A549 (cell line): ENCODE results near the gene MTFP1. TPM values are rescaled to one million over a fixed set of nuclear protein-coding genes. Genes with fewer than 3 reads are reported as not detected.
"Not testable (repeated sequence)": the region's sequence is repeated elsewhere in the genome, so short reads cannot be mapped to it uniquely, and the experiment has no call there.

ENCODE experiments used
- ATAC-seq, 2 experiments: fragments of 200-7000 bp in 1 of 2; fragments of >200 bp in 1 of 2; cut with Nextera tagmentation in 1 of 2; cut with Tn5 transposase in 1 of 2; 3 replicates each; pipeline versions ENCODE4 v1.8.0 to v1.9.1; 2018 to 2020; ENCODE audit warnings: mild to moderate bottlenecking in 1 of 2, moderate library complexity in 1 of 2
- CTCF ChIA-PET: fragments of 300-600 bp; sonication (Branson Sonifier 250); formaldehyde crosslinking; extraction: SDS; loops from one replicate; lab custom pipeline; 2021; ENCODE audit warnings: antibody characterized with exemption, inconsistent platforms; lab: Yijun Ruan, JAX
- POLR2A ChIA-PET: fragments of 350-600 bp; formaldehyde crosslinking; extraction: SDS; loops from one replicate; lab custom pipeline; 2021; ENCODE audit warnings: antibody characterized with exemption, inconsistent platforms; lab: Yijun Ruan, JAX
- DNase-seq, 2 experiments: peaks; one replicate each; pipeline versions ENCODE4 v3.0.0 to v3.0.0-alpha.2; 2011 to 2016; ENCODE audit warnings: low read depth in 1 of 2, low spot score in 1 of 2
- FAIRE-seq: peaks from 2 replicates; lab custom pipeline; 2011; peaks lifted over from hg19 to GRCh38; lab: Jason Lieb, UNC
- H3K27ac ChIP-seq, 2 experiments: fragments of >200 bp; sonication (Bioruptor Twin); formaldehyde crosslinking; 3 replicates each; pipeline ENCODE4 v1.5.1; 2016 to 2017
- H3K4me1 ChIP-seq: fragments of >200 bp; sonication (Bioruptor Twin); formaldehyde crosslinking; 3 replicates; pipeline ENCODE4 v1.6.1; 2016
- H3K4me2 ChIP-seq: fragments of >200 bp; sonication (Bioruptor Twin); formaldehyde crosslinking; 3 replicates; pipeline ENCODE4 v1.6.1; 2016
- H3K4me3 ChIP-seq: fragments of >200 bp; sonication (Bioruptor Twin); formaldehyde crosslinking; 3 replicates; pipeline ENCODE4 v1.5.1; 2016
- H3K9me3 ChIP-seq: fragments of >200 bp; sonication (Bioruptor Twin); formaldehyde crosslinking; 3 replicates; pipeline ENCODE4 v1.6.1; 2016
- EHF ChIP-seq: fragments of 250-450 bp; sonication (Bioruptor Pico); IDR thresholded peaks from 2 replicates; pipeline ENCODE4 v1.5.0; 2020; ENCODE audit warnings: mild to moderate bottlenecking
- ESRRA ChIP-seq: fragments of 150-350 bp; IDR thresholded peaks from 2 replicates; pipeline ENCODE4 v1.6.1; 2014; ENCODE audit warnings: mild to moderate bottlenecking, low read length, borderline replicate concordance
- FOSB ChIP-seq: fragments of 250-450 bp; sonication (Bioruptor Pico); IDR thresholded peaks from 2 replicates; pipeline ENCODE4 v1.5.0; 2020; ENCODE audit warnings: mild to moderate bottlenecking, moderate library complexity
- KDM1A ChIP-seq: fragments of 200-600 bp; sonication (generic); IDR thresholded peaks from 2 replicates; pipeline ENCODE4 v1.6.1; 2016; ENCODE audit warnings: low read depth, mild to moderate bottlenecking
- MAFK ChIP-seq: fragments of 450-650 bp; IDR thresholded peaks from 2 replicates; pipeline ENCODE4 v1.6.1; 2014; ENCODE audit not compliant: partially characterized antibody
- NR3C1 ChIP-seq: fragments of >200 bp; sonication (Bioruptor Twin); formaldehyde crosslinking; IDR thresholded peaks from 3 replicates; pipeline ENCODE4 v1.6.1; 2017
- PBX3 ChIP-seq: IDR thresholded peaks from 2 replicates; pipeline ENCODE4 v1.6.1; 2012
- PHF8 ChIP-seq: fragments of 200-600 bp; sonication (generic); IDR thresholded peaks from 2 replicates; pipeline ENCODE4 v1.6.1; 2016; ENCODE audit warnings: low read depth, mild to moderate bottlenecking, antibody characterized with exemption, moderate library complexity, borderline replicate concordance
- POLR2A ChIP-seq: IDR thresholded peaks from 2 replicates; pipeline ENCODE4 v1.6.1; 2012; ENCODE audit warnings: mild to moderate bottlenecking, low read length
- POLR2AphosphoS2 ChIP-seq: conservative IDR thresholded peaks from 2 replicates; pipeline ENCODE4 v1.6.1; 2012; ENCODE audit warnings: low read length, improper control_type of control experiment, inconsistent platforms
- REST ChIP-seq: fragments of 200-600 bp; sonication (generic); IDR thresholded peaks from 2 replicates; pipeline ENCODE4 v1.6.1; 2016; ENCODE audit warnings: antibody characterized with exemption, mild to moderate bottlenecking, moderate library complexity
- SMC3 ChIP-seq: fragments of >200 bp; sonication (Bioruptor Twin); formaldehyde crosslinking; IDR thresholded peaks from 3 replicates; pipeline ENCODE4 v1.6.1; 2018; ENCODE audit warnings: inconsistent platforms
- ZFP36 ChIP-seq: fragments of 450-650 bp; IDR thresholded peaks from 2 replicates; pipeline ENCODE4 v1.6.1; 2014; ENCODE audit warnings: borderline replicate concordance; ENCODE audit not compliant: partially characterized antibody
- ZNF302 ChIP-seq: fragments of 250-450 bp; sonication (Bioruptor Pico); IDR thresholded peaks from 2 replicates; pipeline ENCODE4 v1.9.0; 2021; ENCODE audit warnings: inconsistent platforms, mild to moderate bottlenecking, moderate library complexity
- WGBS: methylation state at CpG from one replicate; pipeline ENCODE4 v1.1.6; 2017; ENCODE audit errors: missing lambda C conversion rate; 5-methylcytosine and 5-hydroxymethylcytosine counted together
- polyA plus RNA-seq, 4 experiments: library from polyadenylated mRNA; depleted of rRNA in 3 of 4; stranded (reverse); fragments of >200 nt; fragmentation: RNase III in 1 of 4; extraction: RNeasy Plus Mini Kit Qiagen cat#74134 plus additional on column Dnase treatment in 1 of 4; gene quantifications; 2 replicates in 3 of 4; 3 replicates in 1 of 4; pipeline ENCODE4 v1.2.3, GENCODE V29; 2011 to 2017

The MTFP1 gene
- polyA plus RNA-seq, 2 of the 4 experiments (the other 2 are of a cell fraction): 23.8 to 52.0 TPM

GRCh38 chr22:30457981-30458380 lies 32.4 kb downstream of the MTFP1 start:
- no peak for FAIRE-seq
- no peak for DNase-seq
- ATAC-seq: peak in 1 of 2 experiments; percentile 54; a peak in 3 of 6 replicates
- Histone ChIP-seq H3K4me1 (no peaks in the 10 kb centered on the region), H3K4me3 (no peak overlapping the region), H3K27ac (no peak overlapping the region), H3K9me3 (no peaks in the 10 kb centered on the region), H3K4me2 (no peak overlapping the region)
- ChIA-PET POLR2A (no interaction called here), CTCF (interaction anchor here (2.9 kb wide), 1 partner anchor 14 kb away, joined by 14 read pairs; no protein-coding TSS in a partner anchor)
- TF ChIP-seq EHF (CRISPR knock-in tag) (no peak), POLR2AphosphoS2 (no peak), KDM1A (no peak), ZNF302 (CRISPR knock-in tag) (no peak), POLR2A (no peak)
- 38% methylated on average over 5 of the region's 8 CpGs for WGBS

- TF ChIP-seq REST (peak; percentile 91), ESRRA (no peak)
- Histone ChIP-seq H3K9me3 (no peaks in the 10 kb centered on the region), H3K4me1 (no peaks in the 10 kb centered on the region), H3K4me2 (no peak overlapping the region), H3K4me3 (no peak overlapping the region), H3K27ac (no peak overlapping the region)
- FAIRE-seq (no peak), DNase-seq (peak in 1 of 2 experiments; percentile 12), ATAC-seq (no peak; a peak in 1 of 6 replicates)
- CTCF ChIA-PET: interaction anchor here (0.9 to 1.4 kb wide), 2 partner anchors 9 to 14 kb away, joined by 3 to 4 read pairs; no protein-coding TSS in a partner anchor
- POLR2A ChIA-PET: no interaction called here
- 68% methylated on average over 4 of the region's 4 CpGs for WGBS
Observed at GRCh38 chr22:30459181-30460052, 33.8 kb downstream of the MTFP1 start.

DNA sequence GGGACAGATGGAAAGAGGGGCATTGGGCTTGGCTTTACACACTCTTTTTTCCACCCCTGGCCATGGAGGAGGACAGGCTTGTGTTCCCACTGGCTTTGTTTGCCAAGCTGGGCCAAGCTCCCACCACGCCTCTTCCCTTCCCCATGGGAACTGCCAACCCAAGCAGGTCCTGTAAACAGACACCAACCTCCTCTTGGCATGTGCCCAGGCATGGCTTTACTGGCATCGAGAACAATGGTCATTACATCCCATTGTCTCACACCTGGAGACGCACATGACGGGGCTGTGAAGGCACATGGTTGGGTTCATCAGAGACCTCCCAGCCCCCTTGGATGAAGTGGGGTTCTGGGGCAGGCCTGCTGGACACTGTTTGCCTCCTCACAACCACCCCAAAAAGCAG lies 34.6 kb downstream of the MTFP1 start:
- WGBS: 82% methylated on average over 1 of the region's 4 CpGs
- no peaks in the 10 kb centered on the region for H3K9me3 ChIP-seq
- no peak for ATAC-seq
- FAIRE-seq: no peak
- H3K4me3 ChIP-seq: no peak overlapping the region
- no peaks in the 10 kb centered on the region for H3K4me1 ChIP-seq
- DNase-seq: peak in 1 of 2 experiments; percentile 40
- TF ChIP-seq MAFK (no peak), POLR2A (no peak), FOSB (CRISPR knock-in tag) (no peak)
- POLR2A ChIA-PET: no interaction called here
- no peak overlapping the region for H3K4me2 ChIP-seq
- CTCF ChIA-PET: interaction anchor here (1.4 kb wide), 1 partner anchor 14 kb away, joined by 4 read pairs; no protein-coding TSS in a partner anchor
- no peak overlapping the region for H3K27ac ChIP-seq

- POLR2A ChIA-PET, FAIRE-seq, H3K27ac ChIP-seq, CTCF ChIA-PET, ATAC-seq, H3K4me2 ChIP-seq, H3K4me1 ChIP-seq, H3K9me3 ChIP-seq, DNase-seq, H3K4me3 ChIP-seq: not testable (repeated sequence)
- 26% methylated on average over 4 of the region's 6 CpGs for WGBS
Observed at GRCh38 chr22:30460555-30460954, 35.0 kb downstream of the MTFP1 start.

- POLR2A ChIA-PET: interaction anchor here (0.7 kb wide), 1 partner anchor 871 kb away, joined by 7 read pairs; no protein-coding TSS in a partner anchor
- H3K4me2 ChIP-seq: no peak overlapping the region
- ATAC-seq (no peak), DNase-seq (no peak), FAIRE-seq (no peak)
- H3K4me3 ChIP-seq: no peak overlapping the region
- no peak overlapping the region for H3K27ac ChIP-seq
- TF ChIP-seq PHF8 (no peak), NR3C1 (no peak), ZFP36 (no peak), PBX3 (no peak), SMC3 (no peak), POLR2AphosphoS2 (no peak)
- no peaks in the 10 kb centered on the region for H3K9me3 ChIP-seq
- WGBS: 64% methylated on average over 2 of the region's 2 CpGs
- CTCF ChIA-PET: interaction anchor here (0.8 to 1.5 kb wide), 3 partner anchors 10 to 23 kb away, joined by 3 to 5 read pairs (median 3); no protein-coding TSS in a partner anchor
- no peaks in the 10 kb centered on the region for H3K4me1 ChIP-seq
Observed at GRCh38 chr22:30469165-30469564, 43.6 kb downstream of the MTFP1 start.
